Lower lobe of right lung (tissue), 2 donors: Measurements from ENCODE around the gene SLCO2B1. TPM values are rescaled to one million over a fixed set of nuclear protein-coding genes. Genes with fewer than 3 reads are reported as not detected.

Experiments used
- ATAC-seq, 2 donors: fragments of 200-7000 bp; cut with Tn5 transposase; one replicate each; pipeline ENCODE4 v1.9.1; 2020 to 2022; ENCODE audit warnings: mild to moderate bottlenecking in 2 of 2, moderate library complexity in 2 of 2
- DNase-seq: peaks from one replicate; pipeline ENCODE4 v3.0.0-alpha.2; 2020
- H3K27ac ChIP-seq: fragments of 200-600 bp; one replicate; pipeline ENCODE4 v1.8.0; 2022
- H3K27me3 ChIP-seq: fragments of 200-600 bp; one replicate; pipeline ENCODE4 v1.8.0; 2022; ENCODE audit warnings: low read depth
- H3K36me3 ChIP-seq: fragments of 200-600 bp; one replicate; pipeline ENCODE4 v1.8.0; 2022; ENCODE audit warnings: mild to moderate bottlenecking
- H3K4me1 ChIP-seq: fragments of 200-600 bp; one replicate; pipeline ENCODE4 v1.8.0; 2022
- H3K4me3 ChIP-seq: fragments of 200-600 bp; one replicate; pipeline ENCODE4 v1.8.0; 2022; ENCODE audit warnings: mild to moderate bottlenecking
- H3K9me3 ChIP-seq: fragments of 200-600 bp; one replicate; pipeline ENCODE4 v1.8.0; 2022
- CTCF ChIP-seq: fragments of 200-600 bp; IDR thresholded peaks from one replicate; pipeline ENCODE4 v1.8.0; 2022; ENCODE audit warnings: antibody characterized with exemption, mild to moderate bottlenecking
- intact Hi-C: fragments of 100-400 bp; cut with DNase I; formaldehyde crosslinking; loops from one replicate; pipeline ENCODE4 v1.11.0; 2022
- total RNA-seq: library from RNA; stranded (reverse); fragmentation: NEBNext Ultra II Directional; extraction: Animal tissue kit (Norgen Biotek cat#: 25700); gene quantifications from one replicate; pipeline ENCODE4 v1.2.1, GENCODE V29; 2021
- donor health status: DM: no; HTN: yes; CAD: no; lungs with severe emphysema.

Gene SLCO2B1
- total RNA-seq, 1 donor from 2014 or later, result 332 TPM

- Histone ChIP-seq H3K36me3 (no peaks in the 10 kb centered on the region), H3K27ac (no peak overlapping the region), H3K4me1 (no peaks in the 10 kb centered on the region), H3K27me3 (peaks cover 5% of the 10 kb centered on the region), H3K4me3 (no peak overlapping the region), H3K9me3 (no peaks in the 10 kb centered on the region)
- TF ChIP-seq CTCF, result no peak
- intact Hi-C loops, result no loop called here
- ATAC-seq (no peak), DNase-seq (no peak)
Observed at GRCh38 chr11:75254326-75254725, 103.4 kb downstream of the SLCO2B1 start.

Other genes with a start within 250 kb of the SLCO2B1 start
- gene XRRA1, start 202.0 kb upstream of the SLCO2B1 start, total RNA-seq, result 10.0 TPM
- 149 TPM for gene SPCS2, start 201.8 kb upstream of the SLCO2B1 start, total RNA-seq
- gene NEU3, start 162.2 kb upstream of the SLCO2B1 start, total RNA-seq, result 10.7 TPM
- gene OR2AT4, start 54.2 kb upstream of the SLCO2B1 start, total RNA-seq, result not detected
- gene TPBGL, start 89.7 kb downstream of the SLCO2B1 start, total RNA-seq, result 0.47 TPM
- gene ARRB1, start 200.6 kb downstream of the SLCO2B1 start, total RNA-seq, result 187 TPM
- gene RPS3, start 248.4 kb downstream of the SLCO2B1 start, total RNA-seq, result 1,761 TPM